Adipocyte (in vitro differentiated cells): Measurements from ENCODE around the gene PDGFB.

ENCODE experiments used
- DNase-seq: peaks from one replicate; pipeline ENCODE4 v3.0.0-alpha.2; 2015; ENCODE audit warnings: low read depth
- H3K27me3 ChIP-seq: replicated peaks from 2 replicates; pipeline ENCODE4 v1.7.0; 2013; ENCODE audit warnings: mild to moderate bottlenecking, low read length, moderate library complexity; ENCODE audit not compliant: control insufficient read depth, insufficient read depth
- H3K36me3 ChIP-seq: 2 replicates; pipeline ENCODE4 v1.7.0; 2013; ENCODE audit warnings: low read length, mild to moderate bottlenecking, moderate library complexity; ENCODE audit not compliant: control insufficient read depth, insufficient read depth, severe bottlenecking
- H3K4me1 ChIP-seq: 2 replicates; pipeline ENCODE4 v1.7.0; 2013; ENCODE audit warnings: mild to moderate bottlenecking, low read length, moderate library complexity; ENCODE audit not compliant: control insufficient read depth, insufficient read depth
- H3K4me3 ChIP-seq: 2 replicates; pipeline ENCODE4 v1.7.0; 2013; ENCODE audit warnings: mild to moderate bottlenecking, low read length, moderate library complexity
- H3K9ac ChIP-seq: 2 replicates; pipeline ENCODE4 v1.7.0; 2013; ENCODE audit warnings: mild to moderate bottlenecking, low read length, moderate library complexity
- H3K9me3 ChIP-seq: 2 replicates; pipeline ENCODE4 v1.7.0; 2013; ENCODE audit warnings: mild to moderate bottlenecking, low read length, moderate library complexity; ENCODE audit not compliant: control insufficient read depth

PDGFB gene

DNA sequence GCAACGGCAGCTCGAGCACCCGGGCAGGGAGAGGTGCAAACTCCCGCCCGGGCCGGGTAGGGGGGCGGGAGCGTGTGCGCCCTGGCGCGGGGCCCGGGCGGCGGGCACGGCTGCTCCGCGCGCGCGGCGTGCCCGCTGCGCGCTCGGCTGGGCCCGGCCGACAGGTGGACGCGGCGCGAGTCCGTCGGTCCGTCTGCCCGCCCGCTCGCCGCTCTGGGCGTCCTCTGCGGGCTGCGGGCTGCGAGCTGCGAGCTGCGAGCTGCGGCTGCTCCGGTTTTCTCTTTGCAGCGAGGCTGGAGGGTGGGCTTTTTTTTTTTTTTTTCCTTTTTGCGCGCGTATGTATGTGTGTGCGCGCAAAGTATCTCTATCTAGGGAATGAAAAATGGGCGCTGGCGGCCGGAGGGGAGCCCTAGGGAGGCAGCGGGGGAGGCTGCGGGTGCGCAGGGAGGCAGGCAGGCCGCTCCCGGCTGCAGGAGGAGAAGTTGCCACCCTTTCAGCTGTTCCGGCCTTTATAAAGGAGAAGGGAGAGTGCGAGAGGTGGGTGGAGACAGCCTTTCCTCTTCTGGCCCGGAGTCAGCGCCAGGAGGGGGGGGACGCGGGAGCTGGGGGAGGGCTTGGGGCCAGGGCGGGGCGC is at the start of gene PDGFB:
TSS of gene PDGFB (minus strand) at position 487 of the 634 bp plus-strand sequence. CDS start 1,019 bp downstream, outside the sequence.
- Histone ChIP-seq H3K27me3 (peaks cover 43% of the 10 kb centered on the region), H3K9ac (no peak within 1 kb of the TSS), H3K36me3 (no peaks in the 10 kb centered on the region), H3K4me1 (no peaks in the 10 kb centered on the region), H3K9me3 (no peaks in the 10 kb centered on the region), H3K4me3 (no peak within 1 kb of the TSS)
- peak; percentile 39 for DNase-seq

DNA sequence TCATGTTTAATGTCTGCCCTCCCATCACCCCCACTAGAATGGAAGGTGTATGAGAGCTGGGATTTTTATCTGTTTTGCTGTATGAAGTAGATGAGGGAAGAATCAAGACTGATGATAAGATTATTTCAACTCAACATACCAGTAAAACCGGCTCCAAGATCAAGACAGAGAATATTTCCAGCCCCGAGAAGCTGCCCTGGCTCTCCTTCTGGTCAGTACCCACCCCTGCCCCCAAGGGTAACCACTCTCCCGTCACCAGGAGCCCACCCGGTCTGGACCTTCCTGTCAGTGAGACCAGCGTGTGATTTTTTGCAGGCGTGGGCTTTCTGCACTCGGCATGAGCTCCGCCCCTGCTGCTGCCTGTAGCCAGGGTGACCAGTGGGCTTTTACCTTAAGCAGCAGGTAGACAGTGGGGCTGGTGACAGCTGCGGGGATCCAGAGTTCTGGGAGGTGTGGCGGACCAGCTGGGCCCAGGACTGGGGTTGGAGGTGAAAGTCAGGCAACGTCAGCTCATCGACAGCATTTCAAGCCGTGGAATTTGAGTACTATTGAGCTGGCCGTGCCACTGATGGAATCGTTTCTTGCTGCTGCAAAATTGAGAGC is 49.1 kb upstream of the PDGFB start:
- peaks cover 14% of the 10 kb centered on the region for H3K4me1 ChIP-seq
- no peaks in the 10 kb centered on the region for H3K9me3 ChIP-seq
- no peaks in the 10 kb centered on the region for H3K27me3 ChIP-seq
- no peak overlapping the region for H3K4me3 ChIP-seq
- no peaks in the 10 kb centered on the region for H3K36me3 ChIP-seq
- no peak for DNase-seq
- no peak overlapping the region for H3K9ac ChIP-seq

DNA sequence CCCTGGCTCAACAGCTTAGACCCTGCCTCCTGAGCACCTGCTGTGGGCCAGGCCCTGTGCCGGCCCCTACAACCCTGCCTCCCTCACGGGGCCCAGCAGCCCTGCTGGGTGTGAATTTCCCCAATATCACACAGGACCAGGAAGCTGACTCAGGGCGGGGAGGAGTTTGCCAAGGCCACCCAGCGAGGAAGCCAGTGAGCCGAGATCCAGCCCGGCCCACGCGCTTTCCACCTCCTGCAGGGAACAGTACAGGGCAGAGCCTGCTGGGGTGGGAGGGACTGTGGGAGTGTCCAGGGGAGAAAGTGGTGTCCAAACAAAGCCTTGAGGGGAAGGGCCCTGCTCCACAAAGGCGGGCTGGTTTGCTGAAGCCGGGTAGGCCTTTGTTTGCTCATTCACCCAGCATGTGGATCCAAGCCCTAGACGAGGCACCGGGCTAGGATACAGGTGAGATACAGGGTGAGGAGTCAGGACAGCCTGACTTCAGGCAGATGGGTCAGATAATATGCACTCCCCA is 47.8 kb upstream of the PDGFB start:
- no peak overlapping the region for H3K4me3 ChIP-seq
- no peaks in the 10 kb centered on the region for H3K36me3 ChIP-seq
- H3K27me3 ChIP-seq, result no peaks in the 10 kb centered on the region
- peak; percentile 78 for DNase-seq
- H3K9me3 ChIP-seq, result no peaks in the 10 kb centered on the region
- H3K9ac ChIP-seq, result no peak overlapping the region
- peaks cover 14% of the 10 kb centered on the region for H3K4me1 ChIP-seq

DNA sequence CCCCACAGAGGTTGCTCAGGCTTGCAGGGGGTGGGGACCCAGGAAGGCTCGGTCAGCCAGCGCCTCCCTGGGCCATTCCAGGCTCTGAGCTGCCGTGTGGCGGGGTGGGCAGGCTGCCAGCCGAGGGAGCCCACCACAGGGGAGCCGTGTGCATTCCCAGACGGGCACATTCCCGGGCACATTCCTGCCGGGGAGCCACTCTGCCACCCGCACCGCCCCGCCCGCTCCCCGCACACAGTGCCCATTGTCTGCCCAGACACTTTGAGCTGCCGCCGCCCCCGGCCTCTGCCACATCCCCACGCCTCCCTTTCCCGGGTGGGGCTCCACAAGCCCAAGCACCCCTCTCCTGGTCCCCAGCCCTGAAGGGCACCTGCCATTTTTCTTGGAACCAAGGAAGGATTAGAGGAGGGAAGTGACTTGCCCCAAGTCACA is 47.3 kb upstream of the PDGFB start:
- DNase-seq, result no peak
- Histone ChIP-seq H3K36me3 (no peaks in the 10 kb centered on the region), H3K9ac (no peak overlapping the region), H3K27me3 (no peaks in the 10 kb centered on the region), H3K9me3 (no peaks in the 10 kb centered on the region), H3K4me1 (peaks cover 14% of the 10 kb centered on the region), H3K4me3 (no peak overlapping the region)

DNA sequence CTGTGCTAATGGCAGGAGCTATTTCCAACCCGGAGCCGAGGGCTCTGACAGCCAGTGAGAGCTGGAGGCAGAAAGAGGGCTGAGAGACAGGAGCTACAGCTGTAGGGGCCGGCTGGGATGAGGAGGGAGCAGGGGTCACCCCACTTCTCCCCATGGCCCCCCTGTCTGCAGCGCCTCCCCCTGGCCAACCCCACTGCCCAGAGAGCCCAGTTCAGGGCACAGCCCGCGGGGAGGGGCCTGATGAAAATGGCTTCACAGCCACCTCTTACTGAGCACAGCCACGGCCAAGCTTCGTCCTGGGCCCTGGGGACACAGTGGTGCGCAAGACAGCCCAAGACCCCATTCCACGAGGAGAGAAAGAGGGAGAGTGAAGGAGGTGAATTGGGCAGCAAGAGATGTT is 46.7 kb upstream of the PDGFB start:
- Histone ChIP-seq H3K9me3 (no peaks in the 10 kb centered on the region), H3K4me1 (peaks cover 20% of the 10 kb centered on the region), H3K4me3 (no peak overlapping the region), H3K36me3 (no peaks in the 10 kb centered on the region), H3K27me3 (no peaks in the 10 kb centered on the region), H3K9ac (no peak overlapping the region)
- DNase-seq, result no peak

DNA sequence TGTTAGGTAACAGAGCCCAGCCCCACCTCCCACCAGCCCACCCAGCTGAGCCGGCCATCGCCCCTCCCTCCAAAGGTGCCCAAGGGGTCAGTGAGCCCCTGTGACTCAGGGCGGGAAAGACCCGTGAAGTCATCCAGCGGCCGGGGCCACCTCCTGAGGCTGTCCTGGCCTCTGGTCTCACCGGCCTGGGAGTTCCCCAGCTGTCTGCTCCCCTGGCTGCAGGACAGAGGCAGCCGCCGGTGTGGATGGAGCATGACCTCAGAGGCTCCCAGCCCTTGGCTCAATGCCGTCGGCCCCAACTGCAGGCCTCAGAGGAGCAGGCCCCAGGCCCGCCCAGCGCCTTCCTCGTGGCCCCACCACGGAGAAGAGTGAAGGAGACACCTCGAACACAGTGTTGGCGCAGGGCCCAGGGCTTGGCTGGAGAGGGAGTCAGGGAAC is 46.0 kb upstream of the PDGFB start:
- Histone ChIP-seq H3K9me3 (no peaks in the 10 kb centered on the region), H3K36me3 (no peaks in the 10 kb centered on the region), H3K4me1 (peaks cover 20% of the 10 kb centered on the region), H3K9ac (no peak overlapping the region), H3K4me3 (no peak overlapping the region), H3K27me3 (no peaks in the 10 kb centered on the region)
- no peak for DNase-seq

DNA sequence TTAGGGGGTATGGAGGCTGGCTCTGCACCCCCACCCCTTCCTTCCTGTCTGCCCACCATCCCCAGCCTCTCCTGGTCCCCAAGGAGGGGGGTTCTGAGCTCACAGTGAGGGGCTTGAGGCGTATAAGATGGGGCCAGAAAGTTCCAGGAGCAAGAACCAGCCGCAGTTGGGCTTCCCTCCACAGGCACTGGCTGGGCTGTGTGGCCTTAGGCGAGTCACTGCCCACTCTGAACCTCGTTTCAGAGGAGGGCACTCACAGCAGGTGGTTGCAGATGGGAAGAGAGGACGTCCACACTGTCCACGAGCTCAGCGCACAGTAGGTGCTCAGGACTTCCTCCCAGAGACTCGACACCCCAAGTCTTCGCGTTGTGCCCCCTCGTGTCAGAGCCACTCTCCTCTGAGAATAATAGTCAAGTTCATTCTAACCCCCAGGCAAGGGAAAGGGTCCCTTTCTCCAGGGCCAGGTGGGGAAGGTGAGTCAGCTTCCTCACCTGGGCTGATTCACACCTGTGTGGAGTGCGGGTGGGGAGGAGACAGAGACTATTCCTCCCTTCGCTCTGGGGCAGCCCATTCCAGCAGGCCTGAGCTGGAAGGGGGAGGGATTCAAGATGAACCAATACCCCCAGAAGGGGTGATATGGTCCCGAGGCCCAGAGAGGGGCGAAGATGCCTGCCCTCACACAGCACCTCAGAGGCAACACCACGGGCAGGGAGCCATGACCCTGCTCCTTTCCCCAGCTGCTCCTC is 45.4 kb upstream of the PDGFB start:
- DNase-seq, result no peak
- Histone ChIP-seq H3K9me3 (peaks cover 3% of the 10 kb centered on the region), H3K27me3 (no peaks in the 10 kb centered on the region), H3K4me3 (no peak overlapping the region), H3K4me1 (peaks cover 20% of the 10 kb centered on the region), H3K36me3 (no peaks in the 10 kb centered on the region), H3K9ac (no peak overlapping the region)

DNA sequence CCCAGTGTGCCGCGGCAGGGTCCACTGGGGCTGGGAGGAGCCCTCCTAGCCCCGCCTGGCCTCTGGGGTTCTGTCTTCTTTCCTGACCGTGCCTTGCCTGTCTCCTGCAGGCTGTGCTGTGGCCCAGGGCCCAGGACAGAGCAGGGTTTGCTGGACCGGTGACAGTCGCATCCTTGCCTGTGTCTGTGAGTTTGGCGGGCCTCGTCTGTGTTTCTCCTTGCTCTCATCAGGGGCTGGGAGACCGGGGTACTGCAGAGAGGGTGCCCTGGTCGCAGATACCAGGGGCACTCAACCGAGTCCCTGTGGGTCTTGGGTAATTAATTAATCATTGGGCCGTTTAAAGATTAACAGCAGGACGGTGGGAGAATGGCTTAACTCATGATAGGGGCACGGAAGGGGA is 44.8 kb upstream of the PDGFB start:
- DNase-seq, result no peak
- H3K4me1 ChIP-seq, result peaks cover 20% of the 10 kb centered on the region
- H3K27me3 ChIP-seq, result no peaks in the 10 kb centered on the region

DNA sequence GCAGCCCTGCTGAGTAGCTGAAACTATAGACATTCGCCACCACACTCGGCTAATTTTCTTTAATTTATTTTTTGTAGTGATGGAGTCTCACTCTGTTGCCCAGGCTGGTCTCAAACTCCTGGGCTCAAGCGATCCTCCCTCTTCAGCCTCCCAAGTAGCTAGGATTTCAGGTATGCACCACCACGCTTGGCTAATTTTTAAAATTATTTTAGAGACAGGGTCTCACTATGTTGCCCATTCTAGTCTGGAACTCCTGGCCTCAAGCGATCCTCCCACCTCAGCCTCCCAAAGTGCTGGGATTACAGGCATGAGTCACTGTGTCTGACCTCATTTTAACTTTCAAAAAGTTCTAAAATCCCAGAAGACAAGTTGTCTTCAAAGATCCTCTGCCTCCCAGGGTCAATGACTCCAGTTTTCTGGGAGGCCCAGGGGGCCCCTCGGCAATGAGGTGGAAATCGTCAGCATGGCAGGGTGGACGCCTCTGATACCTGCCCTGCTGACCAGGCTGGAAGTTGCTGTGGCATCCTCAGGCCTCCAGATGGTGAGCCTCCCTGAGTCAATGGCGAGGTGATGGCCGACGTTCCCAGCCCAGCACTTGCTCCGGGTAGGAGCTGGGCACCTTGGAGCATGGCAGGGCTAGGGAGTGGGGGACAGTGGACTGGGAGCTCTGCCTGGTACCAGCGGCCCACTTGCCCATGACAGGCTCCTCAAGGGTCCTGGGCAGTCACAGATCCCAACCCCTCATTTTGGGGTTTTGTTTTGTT is 43.5 kb upstream of the PDGFB start:
- peaks cover 10% of the 10 kb centered on the region for H3K9me3 ChIP-seq
- DNase-seq, result no peak
- no peak overlapping the region for H3K4me3 ChIP-seq
- no peaks in the 10 kb centered on the region for H3K36me3 ChIP-seq
- no peaks in the 10 kb centered on the region for H3K27me3 ChIP-seq
- no peak overlapping the region for H3K9ac ChIP-seq
- H3K4me1 ChIP-seq, result peaks cover 20% of the 10 kb centered on the region

More for the DNA sequence above, 44.8 kb upstream of the PDGFB start:
- Histone ChIP-seq H3K9ac (no peak overlapping the region), H3K36me3 (no peaks in the 10 kb centered on the region), H3K9me3 (peaks cover 9% of the 10 kb centered on the region), H3K4me3 (no peak overlapping the region)

DNA sequence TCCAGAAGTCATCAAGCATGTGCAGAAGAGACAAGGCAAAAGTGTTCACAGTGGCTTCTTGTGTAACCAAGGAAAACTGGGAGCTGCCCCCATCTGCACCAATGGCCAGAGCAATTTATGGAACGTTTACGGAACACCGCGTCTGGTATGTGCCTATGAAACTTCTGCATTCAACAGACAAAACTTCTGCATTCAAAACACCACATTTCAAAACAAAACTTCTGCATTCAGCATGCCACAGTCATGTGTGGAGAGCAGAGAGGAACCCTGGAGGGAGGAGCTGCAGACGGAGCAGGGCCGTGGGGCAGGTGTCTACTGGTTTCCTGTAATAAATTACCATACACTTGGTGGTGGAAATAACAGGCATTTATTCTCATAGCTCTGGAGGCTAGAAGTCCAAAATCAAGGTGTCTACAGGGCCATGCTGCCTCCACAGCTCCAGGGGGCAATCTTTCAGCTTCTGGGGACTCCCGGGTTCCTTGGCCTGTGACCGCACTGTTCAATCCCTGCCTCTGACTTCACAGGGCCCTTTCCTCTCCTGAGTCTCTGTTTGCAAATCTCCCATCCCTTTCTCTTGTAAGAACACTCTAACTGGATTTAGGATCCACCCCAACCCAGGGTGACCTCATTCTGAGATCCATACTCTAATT is 42.4 kb upstream of the PDGFB start:
- no peaks in the 10 kb centered on the region for H3K36me3 ChIP-seq
- no peak for DNase-seq
- H3K4me3 ChIP-seq, result no peak overlapping the region
- peaks cover 10% of the 10 kb centered on the region for H3K9me3 ChIP-seq
- no peaks in the 10 kb centered on the region for H3K27me3 ChIP-seq
- H3K4me1 ChIP-seq, result peaks cover 14% of the 10 kb centered on the region
- no peak overlapping the region for H3K9ac ChIP-seq
